ENCODE data around the gene LY9.
"Not testable (repeated sequence)": the region's sequence is repeated elsewhere in the genome, so short reads cannot be mapped to it uniquely, and the experiment has no call there.

Gene LY9

DNA sequence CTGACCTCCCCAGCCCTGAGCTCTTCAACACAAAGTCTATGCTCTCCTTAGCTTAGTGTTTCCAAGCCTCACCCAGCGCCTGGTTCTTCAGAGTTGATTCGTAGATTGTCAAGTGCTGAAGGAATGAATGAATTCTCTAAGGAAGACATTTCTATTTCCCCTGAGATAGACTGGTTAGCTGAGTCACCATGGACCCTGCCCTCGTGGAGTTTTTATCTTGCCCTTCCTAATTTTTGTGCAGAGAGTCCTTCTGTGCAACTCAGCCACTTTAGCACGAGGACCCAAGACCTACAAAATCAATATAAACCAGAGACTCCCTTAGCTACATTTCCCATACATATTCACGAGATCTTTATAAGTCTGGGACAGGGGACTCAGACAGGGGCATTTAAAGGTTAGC lies 69.4 kb downstream of the LY9 start:
- Histone ChIP-seq H3K4me1 (ENCODE audit: insufficient read depth, insufficient read length) (peaks cover 10% of the 10 kb centered on the region), H3K4me3 (ENCODE audit: insufficient read length, low read depth) (no peak overlapping the region), H3K9me3 (ENCODE audit: insufficient read depth, low read length) (no peaks in the 10 kb centered on the region; the same call in 1 of the 2 replicates), H3K27me3 (ENCODE audit: insufficient read depth, insufficient read length) (peaks cover 5% of the 10 kb centered on the region), H3K36me3 (ENCODE audit: insufficient read depth, insufficient read length, low read length) (no peaks in the 10 kb centered on the region), H3K9ac (ENCODE audit: insufficient read length, low read depth) (no peak overlapping the region)
- DNase-seq (ENCODE audit: low read depth, low spot score) = no peak
- TF ChIP-seq SUZ12 (IDR thresholded peaks at IDR 0.05; ENCODE audit: extremely low read depth, insufficient read depth, insufficient read length) (no peak), YY1 (IDR thresholded peaks at IDR 0.05; ENCODE audit: insufficient read depth, insufficient read length) (no peak), ZNF274 (IDR thresholded peaks at IDR 0.05; ENCODE audit: low read depth, low read length) (no peak)

DNA sequence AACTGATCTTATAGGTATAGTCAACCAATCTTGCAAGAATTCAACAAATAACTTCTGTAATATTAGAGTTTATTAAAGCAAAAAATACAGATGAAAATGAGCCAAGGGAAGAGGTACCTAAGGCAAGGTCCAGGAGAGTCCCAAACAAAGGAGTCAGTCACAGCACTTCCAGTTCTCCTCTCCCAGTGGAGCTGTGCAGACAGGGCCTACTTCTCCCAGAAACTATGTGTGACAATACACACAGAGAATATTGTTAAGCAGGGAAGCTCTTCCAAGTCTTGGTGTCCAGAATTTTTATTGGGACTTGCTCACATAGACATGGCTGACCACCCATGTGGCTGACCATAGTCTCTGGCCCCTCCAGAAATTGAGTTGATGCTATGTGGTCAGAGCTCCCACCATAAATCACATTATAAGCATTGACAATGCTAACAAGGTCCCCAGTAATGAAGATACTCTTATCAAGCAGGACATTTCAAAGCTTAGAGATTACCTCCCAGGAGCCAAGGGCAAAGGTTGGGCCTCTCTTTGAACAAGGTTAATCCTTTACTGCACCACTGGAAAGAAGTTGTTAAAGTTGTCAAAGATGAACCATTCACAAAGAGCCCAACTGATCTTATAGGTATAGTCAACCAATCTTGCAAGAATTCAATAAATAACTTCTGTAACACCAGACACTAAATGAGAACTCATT lies 70.2 kb downstream of the LY9 start:
- no peak for DNase-seq (ENCODE audit: low read depth, low spot score)
- Histone ChIP-seq H3K9me3 (ENCODE audit: insufficient read depth, low read length) (no peaks in the 10 kb centered on the region; the same call in 1 of the 2 replicates), H3K36me3 (ENCODE audit: insufficient read depth, insufficient read length, low read length) (no peaks in the 10 kb centered on the region), H3K9ac (ENCODE audit: insufficient read length, low read depth) (no peak overlapping the region), H3K4me3 (ENCODE audit: insufficient read length, low read depth) (no peak overlapping the region), H3K27me3 (ENCODE audit: insufficient read depth, insufficient read length) (peaks cover 5% of the 10 kb centered on the region), H3K4me1 (ENCODE audit: insufficient read depth, insufficient read length) (peaks cover 10% of the 10 kb centered on the region)
- TF ChIP-seq ZNF274 (IDR thresholded peaks at IDR 0.05; ENCODE audit: low read depth, low read length) (no peak), YY1 (IDR thresholded peaks at IDR 0.05; ENCODE audit: insufficient read depth, insufficient read length) (no peak), SUZ12 (IDR thresholded peaks at IDR 0.05; ENCODE audit: extremely low read depth, insufficient read depth, insufficient read length) (no peak)

DNA sequence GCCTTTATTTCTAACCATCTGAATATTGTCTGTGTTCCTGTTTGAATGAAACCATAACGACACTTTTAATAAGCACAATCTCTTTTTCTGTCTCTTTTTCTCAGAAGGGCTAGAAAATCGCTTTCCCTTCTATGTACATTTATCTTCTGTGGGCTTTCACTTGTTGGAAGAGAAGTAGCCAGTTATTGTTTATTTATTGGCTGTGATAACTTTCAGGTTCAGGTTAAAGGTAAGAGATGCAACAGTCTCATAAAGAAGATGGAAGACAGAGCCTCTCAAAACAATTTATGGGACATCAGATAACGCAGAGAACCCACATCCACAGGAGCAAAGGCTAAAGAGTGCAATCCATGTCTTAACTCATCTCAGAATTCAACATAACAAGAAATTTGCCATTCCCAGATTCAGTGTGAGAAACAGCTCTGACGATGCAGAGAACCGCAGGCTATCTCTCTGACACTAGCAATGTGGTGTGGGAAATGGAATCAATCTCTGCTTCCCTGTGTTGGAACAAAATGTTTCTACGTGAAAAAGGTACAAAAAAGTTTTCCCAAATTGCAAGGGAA lies 70.8 kb downstream of the LY9 start:
- H3K27me3 ChIP-seq (ENCODE audit: insufficient read depth, insufficient read length) = peaks cover 4% of the 10 kb centered on the region
- H3K9me3 ChIP-seq (ENCODE audit: insufficient read depth, low read length) = no peaks in the 10 kb centered on the region; the same call in 1 of the 2 replicates
- TF ChIP-seq SUZ12 (IDR thresholded peaks at IDR 0.05; ENCODE audit: extremely low read depth, insufficient read depth, insufficient read length) (no peak), YY1 (IDR thresholded peaks at IDR 0.05; ENCODE audit: insufficient read depth, insufficient read length) (no peak), ZNF274 (IDR thresholded peaks at IDR 0.05; ENCODE audit: low read depth, low read length) (no peak)
- H3K36me3 ChIP-seq (ENCODE audit: insufficient read depth, insufficient read length, low read length) = no peaks in the 10 kb centered on the region
- no peak for DNase-seq (ENCODE audit: low read depth, low spot score)
- H3K4me3 ChIP-seq (ENCODE audit: insufficient read length, low read depth) = no peak overlapping the region
- H3K9ac ChIP-seq (ENCODE audit: insufficient read length, low read depth) = no peak overlapping the region
- H3K4me1 ChIP-seq (ENCODE audit: insufficient read depth, insufficient read length) = peaks cover 9% of the 10 kb centered on the region

DNA sequence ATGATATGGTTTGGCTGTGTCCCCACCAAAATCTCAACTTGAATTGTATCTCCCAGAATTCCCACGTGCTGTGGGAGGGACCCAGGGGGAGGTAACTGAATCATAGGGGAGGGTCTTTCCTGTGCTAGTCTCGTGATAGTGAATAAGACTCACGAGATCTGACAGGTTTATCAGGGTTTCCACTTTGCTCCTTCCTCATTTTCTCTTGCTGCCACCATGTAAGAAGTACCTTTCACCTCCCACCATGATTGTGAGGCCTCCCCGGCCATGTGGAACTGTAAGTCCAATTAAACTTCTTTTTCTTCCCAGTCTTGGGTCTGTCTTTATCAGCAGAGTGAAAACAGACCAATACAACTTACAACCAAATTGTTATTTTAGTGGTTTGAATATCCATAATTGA lies 71.7 kb downstream of the LY9 start:
- H3K9me3 ChIP-seq (ENCODE audit: insufficient read depth, low read length); DNase-seq (ENCODE audit: low read depth, low spot score): not testable (repeated sequence)

DNA sequence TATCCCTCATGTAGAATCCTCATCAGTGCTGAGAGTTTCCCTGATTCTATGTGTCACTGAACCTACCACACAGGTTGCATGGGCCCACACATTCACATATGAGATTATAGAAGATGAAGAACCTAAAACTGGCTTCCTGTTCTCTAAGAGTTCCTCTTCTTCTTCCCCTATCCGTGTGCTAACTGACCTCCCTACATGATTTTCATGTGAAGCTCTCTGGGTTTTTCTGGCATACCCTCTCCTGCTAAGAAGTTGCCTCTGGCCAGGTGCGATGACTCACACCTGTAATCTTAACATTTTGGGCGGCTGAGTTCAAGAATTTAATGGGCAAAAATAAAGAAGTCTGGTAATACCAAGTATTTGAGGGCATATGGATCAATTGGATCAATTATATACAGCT lies 72.2 kb downstream of the LY9 start:
- H3K9ac ChIP-seq (ENCODE audit: insufficient read length, low read depth) = no peak overlapping the region
- H3K36me3 ChIP-seq (ENCODE audit: insufficient read depth, insufficient read length, low read length) = no peaks in the 10 kb centered on the region
- no peaks in the 10 kb centered on the region for H3K27me3 ChIP-seq (ENCODE audit: insufficient read depth, insufficient read length)
- H3K9me3 ChIP-seq (ENCODE audit: insufficient read depth, low read length) = no peaks in the 10 kb centered on the region; the same call in 1 of the 2 replicates
- TF ChIP-seq YY1 (IDR thresholded peaks at IDR 0.05; ENCODE audit: insufficient read depth, insufficient read length) (no peak), SUZ12 (IDR thresholded peaks at IDR 0.05; ENCODE audit: extremely low read depth, insufficient read depth, insufficient read length) (no peak), ZNF274 (IDR thresholded peaks at IDR 0.05; ENCODE audit: low read depth, low read length) (no peak)
- no peaks in the 10 kb centered on the region for H3K4me1 ChIP-seq (ENCODE audit: insufficient read depth, insufficient read length)
- H3K4me3 ChIP-seq (ENCODE audit: insufficient read length, low read depth) = no peak overlapping the region
- no peak for DNase-seq (ENCODE audit: low read depth, low spot score)

More for the DNA sequence above, 71.7 kb downstream of the LY9 start:
- not testable (repeated sequence) for H3K4me3 ChIP-seq (ENCODE audit: insufficient read length, low read depth); H3K27me3 ChIP-seq (ENCODE audit: insufficient read depth, insufficient read length); H3K9ac ChIP-seq (ENCODE audit: insufficient read length, low read depth); H3K4me1 ChIP-seq (ENCODE audit: insufficient read depth, insufficient read length); H3K36me3 ChIP-seq (ENCODE audit: insufficient read depth, insufficient read length, low read length)

DNA sequence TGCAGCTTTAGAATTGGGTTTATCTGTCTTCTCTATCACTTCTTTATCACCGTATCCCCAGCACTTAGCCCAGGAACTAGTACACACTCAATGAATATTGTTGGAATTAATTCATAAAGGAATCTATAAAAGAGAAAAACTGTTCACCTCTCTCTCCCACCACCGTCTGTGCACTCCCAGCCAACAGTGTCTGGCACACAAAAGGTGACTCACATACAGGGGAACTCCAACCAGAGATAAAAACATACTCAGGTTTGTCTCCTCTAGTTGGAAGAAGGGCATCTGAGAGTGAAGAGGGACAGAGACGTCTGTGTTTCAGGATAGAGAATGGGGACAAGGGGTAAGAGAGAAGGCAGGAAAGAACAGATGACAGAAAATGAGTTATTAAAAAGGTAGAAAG lies 79.0 kb downstream of the LY9 start:
- Histone ChIP-seq H3K4me3 (ENCODE audit: insufficient read length, low read depth) (no peak overlapping the region), H3K9ac (ENCODE audit: insufficient read length, low read depth) (no peak overlapping the region), H3K27me3 (ENCODE audit: insufficient read depth, insufficient read length) (no peaks in the 10 kb centered on the region), H3K4me1 (ENCODE audit: insufficient read depth, insufficient read length) (no peaks in the 10 kb centered on the region), H3K9me3 (ENCODE audit: insufficient read depth, low read length) (no peaks in the 10 kb centered on the region), H3K36me3 (ENCODE audit: insufficient read depth, insufficient read length, low read length) (no peaks in the 10 kb centered on the region)
- TF ChIP-seq YY1 (IDR thresholded peaks at IDR 0.05; ENCODE audit: insufficient read depth, insufficient read length) (no peak), SUZ12 (IDR thresholded peaks at IDR 0.05; ENCODE audit: extremely low read depth, insufficient read depth, insufficient read length) (no peak), ZNF274 (IDR thresholded peaks at IDR 0.05; ENCODE audit: low read depth, low read length) (no peak)
- no peak for DNase-seq (ENCODE audit: low read depth, low spot score)

DNA sequence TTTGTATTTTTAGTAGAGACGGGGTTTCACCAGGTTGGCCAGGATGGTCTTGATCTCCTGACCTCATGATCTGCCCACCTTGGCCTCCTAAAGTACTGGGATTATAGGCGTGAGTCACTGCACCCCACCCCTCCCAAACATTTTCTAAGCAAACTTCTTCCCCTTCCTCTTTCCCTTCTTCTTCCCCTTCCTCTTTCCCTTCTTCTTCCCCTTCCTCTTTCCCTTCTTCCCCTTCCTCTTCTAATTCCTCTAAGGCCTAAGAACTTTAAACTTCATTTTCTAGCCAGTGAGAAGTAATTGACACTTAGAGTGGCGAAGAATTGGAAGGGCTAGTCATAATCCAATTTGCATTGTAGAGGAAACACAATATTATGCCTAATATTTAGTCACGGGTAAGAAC lies 79.6 kb downstream of the LY9 start:
- not testable (repeated sequence) for H3K4me3 ChIP-seq (ENCODE audit: insufficient read length, low read depth); H3K27me3 ChIP-seq (ENCODE audit: insufficient read depth, insufficient read length); H3K4me1 ChIP-seq (ENCODE audit: insufficient read depth, insufficient read length); H3K9ac ChIP-seq (ENCODE audit: insufficient read length, low read depth); H3K36me3 ChIP-seq (ENCODE audit: insufficient read depth, insufficient read length, low read length); DNase-seq (ENCODE audit: low read depth, low spot score); H3K9me3 ChIP-seq (ENCODE audit: insufficient read depth, low read length)

Measured in NT2/D1 (cell line).